Caco-2 (cell line): ENCODE results near the gene MCAM. TPM values are rescaled to one million over a fixed set of nuclear protein-coding genes. Genes with fewer than 3 reads are reported as not detected.

Experiments
- BruUV-seq: library from RNA; stranded (reverse); fragments of 400-500 nt; replicated peaks from 2 replicates; lab custom pipeline; 2021; lab: Mats Ljungman, UMichigan
- CTCF ChIA-PET: fragments of 300-600 bp; sonication (Branson Sonifier 250); formaldehyde crosslinking; loops from one replicate; lab custom pipeline; 2022; ENCODE audit warnings: antibody characterized with exemption; lab: Charles Lee
- POLR2A ChIA-PET: fragments of 300-600 bp; sonication (Branson Sonifier 250); formaldehyde crosslinking; loops from one replicate; lab custom pipeline; 2022; ENCODE audit warnings: antibody characterized with exemption; lab: Charles Lee
- DNase-seq, 2 experiments: peaks; one replicate each; pipeline versions ENCODE4 v3.0.0 to v3.0.0-alpha.2; 2020 to 2022
- H3K27me3 ChIP-seq: replicated peaks from 2 replicates; pipeline ENCODE4 v1.6.0; 2011; ENCODE audit warnings: low read length; ENCODE audit not compliant: control insufficient read depth, insufficient read depth
- H3K36me3 ChIP-seq: 2 replicates; pipeline ENCODE4 v1.5.1; 2011; ENCODE audit warnings: low read length; ENCODE audit not compliant: control insufficient read depth, insufficient read depth
- H3K4me1 ChIP-seq: fragments of 250-450 bp; sonication (Bioruptor Pico); 2 replicates; pipeline ENCODE4 v1.5.1; 2020; ENCODE audit warnings: mild to moderate bottlenecking
- H3K4me3 ChIP-seq: 2 replicates; pipeline ENCODE4 v1.5.1; 2011; ENCODE audit warnings: low read depth, mild to moderate bottlenecking, control low read depth, low read length
- H3K9me3 ChIP-seq: fragments of 250-450 bp; sonication (Bioruptor Pico); 2 replicates; pipeline ENCODE4 v1.5.1; 2020; ENCODE audit warnings: mild to moderate bottlenecking, moderate library complexity
- H3K27ac Mint-ChIP-seq: one replicate; pipeline ENCODE4 v1.8.0; 2022; ENCODE audit warnings: mixed read lengths; ENCODE audit not compliant: unreplicated experiment
- H3K27me3 Mint-ChIP-seq: one replicate; pipeline ENCODE4 v1.8.0; 2022; ENCODE audit warnings: mixed read lengths; ENCODE audit not compliant: insufficient read depth, unreplicated experiment
- H3K36me3 Mint-ChIP-seq: one replicate; pipeline ENCODE4 v1.8.0; 2022; ENCODE audit warnings: mild to moderate bottlenecking, mixed read lengths; ENCODE audit not compliant: insufficient read depth, unreplicated experiment
- H3K4me1 Mint-ChIP-seq: one replicate; pipeline ENCODE4 v1.8.0; 2022; ENCODE audit warnings: low read depth, mixed read lengths; ENCODE audit not compliant: unreplicated experiment
- H3K4me3 Mint-ChIP-seq: one replicate; pipeline ENCODE4 v1.8.0; 2022; ENCODE audit warnings: mild to moderate bottlenecking, moderate library complexity, mixed read lengths; ENCODE audit not compliant: unreplicated experiment
- H3K9me3 Mint-ChIP-seq: one replicate; pipeline ENCODE4 v1.8.0; 2022; ENCODE audit warnings: mixed read lengths; ENCODE audit not compliant: unreplicated experiment
- CTCF ChIP-seq, 2 experiments: fragments of 200-600 bp in 1 of 2; IDR thresholded peaks; 1 replicate in 1 of 2; 2 replicates in 1 of 2; pipeline versions ENCODE4 v1.5.1 to v1.8.0; 2011 to 2022; ENCODE audit warnings: antibody characterized with exemption in 1 of 2, control low read depth in 1 of 2, inconsistent platforms in 1 of 2, low read depth in 1 of 2, low read length in 1 of 2, mild to moderate bottlenecking in 1 of 2, moderate library complexity in 1 of 2; ENCODE audit not compliant: insufficient read depth in 1 of 2, severe bottlenecking in 1 of 2, unreplicated experiment in 1 of 2
- intact Hi-C: fragments of 100-400 bp; cut with micrococcal nuclease; formaldehyde crosslinking; loops from one replicate; pipeline ENCODE4 v1.10.0; 2022; ENCODE audit not compliant: unreplicated experiment
- total RNA-seq: library from RNA; stranded (reverse); gene quantifications from 2 replicates; pipeline ENCODE4 v1.2.3, GENCODE V29; 2022

MCAM gene
- total RNA-seq, 1 experiment from 2014 or later: 9.8 TPM

GRCh38 chr11:119298726-119299125 is 18.2 kb downstream of the MCAM start:
- no peak overlapping the region for H3K4me3 Mint-ChIP-seq
- intact Hi-C loops: no loop called here
- H3K9me3 ChIP-seq: no peaks in the 10 kb centered on the region
- no peaks in the 10 kb centered on the region for H3K27me3 Mint-ChIP-seq
- peaks cover 17% of the 10 kb centered on the region for H3K36me3 ChIP-seq
- no peak for TF ChIP-seq CTCF (IDR thresholded peaks at IDR 0.05; ENCODE audit: insufficient read depth in 1 of 2, low read depth in 1 of 2, low read length in 1 of 2, severe bottlenecking in 1 of 2, unreplicated experiment in 1 of 2)
- no peak overlapping the region for H3K4me3 ChIP-seq
- CTCF ChIA-PET: no interaction called here
- POLR2A ChIA-PET: no interaction called here
- no TSS peak for BruUV-seq
- H3K4me1 ChIP-seq: no peaks in the 10 kb centered on the region
- H3K27me3 ChIP-seq: no peaks in the 10 kb centered on the region
- no peaks in the 10 kb centered on the region for H3K9me3 Mint-ChIP-seq
- no peak for DNase-seq
- H3K36me3 Mint-ChIP-seq: peaks cover 58% of the 10 kb centered on the region
- no peaks in the 10 kb centered on the region for H3K4me1 Mint-ChIP-seq
- H3K27ac Mint-ChIP-seq: no peak overlapping the region

GRCh38 chr11:119297938-119298337 is 19.0 kb downstream of the MCAM start:
- BruUV-seq: no TSS peak
- H3K27ac Mint-ChIP-seq: no peak overlapping the region
- no peak for DNase-seq
- no peaks in the 10 kb centered on the region for H3K27me3 ChIP-seq
- H3K4me3 Mint-ChIP-seq: no peak overlapping the region
- no peaks in the 10 kb centered on the region for H3K27me3 Mint-ChIP-seq
- no peak overlapping the region for H3K4me3 ChIP-seq
- H3K4me1 Mint-ChIP-seq: no peaks in the 10 kb centered on the region
- TF ChIP-seq CTCF (IDR thresholded peaks at IDR 0.05; ENCODE audit: insufficient read depth in 1 of 2, low read depth in 1 of 2, low read length in 1 of 2, severe bottlenecking in 1 of 2, unreplicated experiment in 1 of 2): no peak
- CTCF ChIA-PET: no interaction called here
- H3K9me3 ChIP-seq: no peaks in the 10 kb centered on the region
- POLR2A ChIA-PET: no interaction called here
- intact Hi-C loops: no loop called here
- H3K4me1 ChIP-seq: no peaks in the 10 kb centered on the region
- H3K9me3 Mint-ChIP-seq: no peaks in the 10 kb centered on the region
- peaks cover 14% of the 10 kb centered on the region for H3K36me3 ChIP-seq
- peaks cover 53% of the 10 kb centered on the region for H3K36me3 Mint-ChIP-seq

- DNase-seq: no peak
- H3K36me3 ChIP-seq: peaks cover 18% of the 10 kb centered on the region
- no TSS peak for BruUV-seq
- no peak overlapping the region for H3K4me3 Mint-ChIP-seq
- TF ChIP-seq CTCF (IDR thresholded peaks at IDR 0.05; ENCODE audit: insufficient read depth in 1 of 2, low read depth in 1 of 2, low read length in 1 of 2, severe bottlenecking in 1 of 2, unreplicated experiment in 1 of 2): no peak
- H3K4me3 ChIP-seq: no peak overlapping the region
- no peaks in the 10 kb centered on the region for H3K27me3 Mint-ChIP-seq
- peaks cover 65% of the 10 kb centered on the region for H3K36me3 Mint-ChIP-seq
- no peaks in the 10 kb centered on the region for H3K27me3 ChIP-seq
- intact Hi-C loops: no loop called here
- H3K4me1 ChIP-seq: no peaks in the 10 kb centered on the region
- H3K4me1 Mint-ChIP-seq: no peaks in the 10 kb centered on the region
- H3K9me3 Mint-ChIP-seq: no peaks in the 10 kb centered on the region
- peaks cover 9% of the 10 kb centered on the region; the same call in 1 of the 2 replicates for H3K9me3 ChIP-seq
- CTCF ChIA-PET: interaction anchor here (0.7 to 1.0 kb wide), 2 partner anchors 89 to 193 kb away, joined by 3 to 9 read pairs; partner anchors contain the start of gene CBL
- no peak overlapping the region for H3K27ac Mint-ChIP-seq
- POLR2A ChIA-PET: interaction anchor here (0.5 kb wide), 1 partner anchor 25 kb away, joined by 4 read pairs; no protein-coding TSS in a partner anchor
Measured at GRCh38 chr11:119295178-119295577, 21.8 kb downstream of the MCAM start.
